GM12892 (cell line): ENCODE data around the gene DLL1. TPM values are rescaled to one million over a fixed set of nuclear protein-coding genes. Genes with fewer than 3 reads are reported as not detected.
"Not testable (repeated sequence)": the region's sequence is repeated elsewhere in the genome, so short reads cannot be mapped to it uniquely, and the experiment has no call there.

ENCODE experiments used
- DNase-seq: peaks from one replicate; pipeline ENCODE4 v3.0.0; 2011; ENCODE audit not compliant: insufficient read length
- FAIRE-seq: peaks from 2 replicates; lab custom pipeline; 2011; peaks lifted over from hg19 to GRCh38; lab: Jason Lieb, UNC
- POLR2A ChIP-seq: IDR thresholded peaks from 2 replicates; pipeline ENCODE4 v1.6.1; 2011; ENCODE audit warnings: low read depth, low read length, control low read depth
- POLR2AphosphoS5 ChIP-seq: IDR thresholded peaks from 2 replicates; pipeline ENCODE4 v1.6.1; 2011; ENCODE audit warnings: low read depth, low read length, control low read depth
- TAF1 ChIP-seq: IDR thresholded peaks from 2 replicates; pipeline ENCODE4 v1.6.1; 2011; ENCODE audit warnings: low read depth, mild to moderate bottlenecking, control low read depth, low read length, borderline replicate concordance
- polyA plus RNA-seq: library from polyadenylated mRNA; unstranded; fragments of >200 nt; gene quantifications from one replicate; pipeline ENCODE4 v1.2.1, GENCODE V29; 2012; ENCODE audit warnings: missing spikeins, inconsistent platforms; ENCODE audit not compliant: missing spikeins

The DLL1 gene, protein sequence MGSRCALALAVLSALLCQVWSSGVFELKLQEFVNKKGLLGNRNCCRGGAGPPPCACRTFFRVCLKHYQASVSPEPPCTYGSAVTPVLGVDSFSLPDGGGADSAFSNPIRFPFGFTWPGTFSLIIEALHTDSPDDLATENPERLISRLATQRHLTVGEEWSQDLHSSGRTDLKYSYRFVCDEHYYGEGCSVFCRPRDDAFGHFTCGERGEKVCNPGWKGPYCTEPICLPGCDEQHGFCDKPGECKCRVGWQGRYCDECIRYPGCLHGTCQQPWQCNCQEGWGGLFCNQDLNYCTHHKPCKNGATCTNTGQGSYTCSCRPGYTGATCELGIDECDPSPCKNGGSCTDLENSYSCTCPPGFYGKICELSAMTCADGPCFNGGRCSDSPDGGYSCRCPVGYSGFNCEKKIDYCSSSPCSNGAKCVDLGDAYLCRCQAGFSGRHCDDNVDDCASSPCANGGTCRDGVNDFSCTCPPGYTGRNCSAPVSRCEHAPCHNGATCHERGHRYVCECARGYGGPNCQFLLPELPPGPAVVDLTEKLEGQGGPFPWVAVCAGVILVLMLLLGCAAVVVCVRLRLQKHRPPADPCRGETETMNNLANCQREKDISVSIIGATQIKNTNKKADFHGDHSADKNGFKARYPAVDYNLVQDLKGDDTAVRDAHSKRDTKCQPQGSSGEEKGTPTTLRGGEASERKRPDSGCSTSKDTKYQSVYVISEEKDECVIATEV
- 0.17 TPM for polyA plus RNA-seq

DNA sequence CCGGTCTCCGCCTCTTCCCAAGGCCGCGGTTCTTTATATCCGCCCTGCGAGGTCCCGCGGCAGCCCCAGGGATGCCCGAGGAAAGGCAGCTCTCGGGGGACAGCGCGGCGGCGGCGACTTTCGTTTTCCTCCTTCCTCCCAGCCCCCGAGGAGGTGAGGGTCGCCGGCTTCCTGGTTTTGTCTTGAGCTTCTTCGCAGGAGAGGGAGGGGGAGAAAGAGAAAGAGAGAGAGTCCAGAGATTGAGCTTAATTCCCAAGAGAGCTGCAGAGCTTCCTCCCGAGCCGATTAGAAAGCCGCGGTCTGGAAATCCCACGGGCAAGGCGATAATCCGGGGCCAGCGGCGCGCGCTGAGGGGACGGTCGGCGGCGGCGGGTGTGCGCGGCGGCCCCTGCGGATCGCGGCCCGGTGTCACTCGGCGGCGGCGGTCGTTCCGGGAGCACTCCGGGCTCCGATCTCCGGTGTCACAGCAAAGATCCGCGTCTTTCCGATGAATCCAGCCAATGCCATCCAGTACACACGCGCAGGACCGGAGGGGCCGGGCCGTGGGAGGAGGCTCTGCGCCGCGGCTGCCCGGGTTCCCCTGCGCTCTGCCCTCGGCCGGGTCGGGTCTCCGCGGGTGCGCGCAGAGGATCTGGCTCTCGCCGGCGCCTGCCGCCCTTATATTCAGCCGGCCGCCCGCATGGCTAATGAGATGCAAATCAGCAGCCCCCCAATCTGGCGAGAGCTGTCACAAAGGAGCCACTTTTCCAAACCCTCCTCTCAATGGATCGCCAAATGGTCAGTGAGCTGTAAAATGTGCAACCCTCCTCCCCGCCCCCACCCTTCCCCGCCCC is at the start of gene DLL1:
DLL1 (minus strand) TSS at position 783 of the 833 bp plus-strand sequence. CDS start 939 bp downstream, outside the sequence.
- no peak for DNase-seq
- FAIRE-seq: peak; percentile 17
- TF ChIP-seq TAF1 (no peak), POLR2AphosphoS5 (no peak), POLR2A (no peak)

DNA sequence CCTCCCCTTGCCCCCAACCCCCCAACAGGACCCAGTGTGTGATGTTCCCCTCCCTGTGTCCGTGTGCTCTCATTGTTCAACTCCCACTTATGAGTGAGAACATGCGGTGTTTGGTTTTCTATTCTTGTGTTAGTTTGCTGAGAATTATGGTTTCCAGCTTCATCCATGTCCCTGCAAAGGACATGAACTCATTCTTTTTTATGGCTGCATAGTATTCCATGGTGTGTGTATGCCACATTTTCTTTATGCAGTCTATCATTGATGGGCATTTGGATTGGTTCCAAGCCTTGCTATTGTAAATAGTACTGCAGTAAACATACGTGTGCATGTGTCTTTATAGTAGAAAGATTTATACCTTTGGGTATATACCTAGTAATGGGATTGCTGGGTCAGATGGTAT is 44.3 kb upstream of the DLL1 start:
- FAIRE-seq, DNase-seq: not testable (repeated sequence)

DNA sequence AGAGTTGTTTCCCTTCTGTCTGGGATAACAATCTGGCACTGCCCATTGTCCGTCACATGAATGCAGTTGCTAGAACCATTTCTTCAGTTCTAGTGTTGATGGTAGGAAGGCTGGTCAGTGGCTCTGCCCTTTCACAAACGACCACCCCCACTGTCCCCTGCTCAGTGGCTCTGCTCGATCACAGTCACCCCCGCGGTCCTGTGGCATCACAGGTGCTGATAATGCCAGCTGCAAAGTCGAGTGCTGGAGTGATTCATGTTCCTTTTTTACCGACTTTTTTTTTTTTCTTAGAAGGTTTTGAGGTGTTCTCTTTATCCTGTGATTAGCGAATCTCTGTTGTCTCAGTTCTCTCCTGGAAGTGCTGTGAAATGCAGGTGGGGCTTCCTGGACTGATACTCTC is 38.4 kb upstream of the DLL1 start:
- no peak for TF ChIP-seq POLR2A
- no peak for TF ChIP-seq TAF1
- TF ChIP-seq POLR2AphosphoS5: no peak
- no peak for DNase-seq
- FAIRE-seq: no peak

DNA sequence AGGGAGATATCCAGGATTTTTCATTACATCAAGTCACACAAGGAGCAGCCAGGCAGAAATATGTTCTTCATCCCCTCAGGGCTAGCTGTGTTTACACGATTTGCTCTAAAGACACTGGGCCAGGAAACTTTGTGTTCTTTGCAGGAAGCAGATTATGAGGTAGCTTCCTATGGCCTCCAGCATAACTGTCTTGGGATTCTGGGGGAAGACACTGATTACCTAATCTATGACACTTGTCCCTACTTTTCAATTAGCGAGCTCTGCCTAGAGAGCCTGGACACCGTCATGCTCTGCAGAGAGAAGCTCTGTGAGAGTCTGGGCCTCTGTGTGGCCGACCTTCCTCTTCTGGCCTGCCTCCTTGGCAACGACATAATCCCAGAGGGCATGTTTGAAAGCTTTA is 26.8 kb upstream of the DLL1 start:
- TF ChIP-seq TAF1 (no peak), POLR2A (no peak), POLR2AphosphoS5 (no peak)
- no peak for FAIRE-seq
- DNase-seq: no peak

DNA sequence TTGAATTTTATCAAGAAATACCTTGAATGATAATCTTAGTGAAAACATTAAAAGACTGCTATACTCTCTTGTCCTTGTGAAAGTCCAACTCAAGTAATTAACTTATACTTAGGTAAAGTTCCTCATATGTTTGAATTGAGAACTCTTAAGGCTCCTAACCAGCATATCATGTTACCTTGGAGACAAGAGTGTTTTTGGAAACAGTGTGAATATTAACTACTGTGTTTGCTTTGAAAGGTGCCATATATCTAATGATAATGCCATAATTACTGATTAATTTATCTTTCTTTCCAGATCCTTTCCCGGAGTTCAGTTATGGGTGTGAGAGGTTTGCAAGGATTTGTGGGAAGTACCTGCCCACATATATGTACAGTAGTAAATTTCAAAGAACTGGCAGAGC is 26.2 kb upstream of the DLL1 start:
- TF ChIP-seq TAF1: no peak
- TF ChIP-seq POLR2AphosphoS5: no peak
- no peak for DNase-seq
- no peak for FAIRE-seq

DNA sequence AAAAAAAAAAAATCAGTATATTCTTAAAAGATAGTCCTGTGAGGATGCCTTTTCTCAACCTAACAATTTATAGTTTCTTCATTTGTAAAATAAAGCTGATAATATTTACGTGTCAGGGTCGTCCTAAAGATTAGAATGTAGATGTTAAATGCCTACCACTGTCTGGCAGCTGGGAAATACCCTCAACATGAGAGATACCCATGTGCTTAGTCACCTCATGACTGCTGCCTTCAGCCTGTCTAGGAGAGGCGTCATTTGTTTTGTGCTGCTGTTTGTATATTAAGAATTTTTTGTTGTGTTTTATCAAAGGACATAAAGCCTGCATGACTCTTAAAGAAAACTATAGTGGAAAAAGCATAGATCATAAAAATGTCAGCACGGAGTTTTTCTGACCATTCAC is 25.2 kb upstream of the DLL1 start:
- FAIRE-seq (no peak), DNase-seq (no peak)
- TF ChIP-seq TAF1 (no peak), POLR2AphosphoS5 (no peak), POLR2A (no peak)

DNA sequence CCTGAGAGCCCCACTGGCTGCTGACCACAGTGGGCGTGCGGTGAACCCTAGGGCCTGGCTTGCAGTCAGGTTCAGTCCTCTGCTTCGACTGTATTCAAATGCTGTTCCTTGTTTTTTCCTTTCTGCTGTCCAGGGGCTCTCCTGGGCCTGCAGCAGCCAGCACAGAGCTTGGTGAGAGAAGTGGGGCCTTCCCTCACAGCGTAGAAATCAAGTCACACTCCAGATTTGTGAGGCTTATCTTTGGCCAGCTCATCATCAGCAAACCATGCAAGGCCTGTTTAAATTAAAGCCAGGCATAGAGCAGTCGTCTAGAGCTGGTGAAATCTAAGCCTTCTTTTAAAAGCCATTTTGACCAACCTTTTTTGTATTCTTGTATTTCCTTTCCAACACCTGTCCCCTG is 24.1 kb upstream of the DLL1 start:
- no peak for TF ChIP-seq TAF1
- no peak for TF ChIP-seq POLR2AphosphoS5
- TF ChIP-seq POLR2A: no peak
- FAIRE-seq: no peak
- no peak for DNase-seq

DNA sequence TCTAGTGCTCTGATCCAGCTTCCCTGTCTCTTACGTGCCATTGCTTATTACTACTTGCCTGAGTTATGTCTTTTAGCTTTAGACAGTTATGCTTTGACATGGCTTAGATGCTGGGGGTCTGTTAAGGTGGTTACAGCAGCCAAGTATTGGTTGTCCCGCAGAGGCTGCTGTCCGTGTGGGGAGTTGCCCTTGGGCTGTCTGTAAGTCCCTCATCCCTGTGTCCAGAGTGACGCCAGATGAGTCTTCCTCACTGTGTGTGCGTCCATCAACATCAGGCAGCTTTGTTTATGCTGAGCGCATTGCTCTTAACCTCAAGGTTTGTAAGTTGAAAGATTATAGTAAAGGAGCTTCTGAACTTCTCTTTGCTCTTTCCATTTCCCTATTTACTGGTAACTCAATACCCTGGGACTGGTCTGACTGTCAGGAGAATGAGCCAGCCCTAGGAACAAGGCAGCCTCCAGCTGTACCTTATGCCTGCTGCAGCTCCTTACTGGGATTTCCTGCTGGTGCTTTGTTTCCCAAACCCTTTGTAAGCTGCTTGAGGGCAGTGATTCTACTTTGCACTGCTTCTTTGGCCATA is 22.9 kb upstream of the DLL1 start:
- DNase-seq (no peak), FAIRE-seq (no peak)
- TF ChIP-seq POLR2A (no peak), POLR2AphosphoS5 (no peak), TAF1 (no peak)

DNA sequence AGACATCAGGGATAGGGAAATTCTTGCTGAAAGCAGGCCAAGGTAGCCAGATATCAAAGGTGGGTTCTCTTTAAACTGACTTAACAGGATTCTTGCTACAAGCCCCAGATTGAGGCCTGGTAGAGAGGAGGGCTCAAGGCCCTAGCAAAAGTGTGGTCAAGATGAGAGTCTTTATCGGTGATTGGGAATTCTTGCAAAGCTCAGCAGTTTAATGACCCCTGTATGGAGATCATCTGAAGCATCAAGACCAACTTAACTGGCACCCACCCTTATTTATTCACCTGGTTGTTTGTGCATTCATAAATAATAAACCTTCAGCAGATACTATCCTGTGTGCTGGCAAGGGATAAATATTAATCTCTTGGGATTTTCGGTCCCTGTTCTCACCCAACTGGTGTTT is 22.0 kb upstream of the DLL1 start:
- no peak for DNase-seq
- FAIRE-seq: no peak
- TF ChIP-seq TAF1 (no peak), POLR2A (no peak), POLR2AphosphoS5 (no peak)

DNA sequence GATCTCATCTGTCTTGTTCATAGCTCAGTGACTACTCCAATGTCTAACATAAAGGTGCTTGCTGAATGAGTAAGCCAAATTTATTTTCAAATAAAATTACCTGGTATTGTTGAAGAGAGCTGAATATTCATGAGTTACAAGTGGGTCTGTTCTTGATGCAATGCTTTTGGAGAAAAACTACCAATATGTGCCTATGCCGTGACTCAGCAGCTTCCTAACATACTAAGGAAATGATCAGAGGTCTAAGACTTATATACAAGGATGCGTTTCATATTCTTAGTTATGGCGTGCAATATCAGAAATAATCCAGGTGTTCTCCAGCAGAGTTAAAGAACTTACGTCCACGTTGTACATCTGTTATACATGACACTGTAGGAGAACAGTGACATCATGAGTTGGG is 20.8 kb upstream of the DLL1 start:
- TF ChIP-seq POLR2AphosphoS5: no peak
- TF ChIP-seq POLR2A: no peak
- no peak for TF ChIP-seq TAF1
- DNase-seq (no peak), FAIRE-seq (no peak)

DNA sequence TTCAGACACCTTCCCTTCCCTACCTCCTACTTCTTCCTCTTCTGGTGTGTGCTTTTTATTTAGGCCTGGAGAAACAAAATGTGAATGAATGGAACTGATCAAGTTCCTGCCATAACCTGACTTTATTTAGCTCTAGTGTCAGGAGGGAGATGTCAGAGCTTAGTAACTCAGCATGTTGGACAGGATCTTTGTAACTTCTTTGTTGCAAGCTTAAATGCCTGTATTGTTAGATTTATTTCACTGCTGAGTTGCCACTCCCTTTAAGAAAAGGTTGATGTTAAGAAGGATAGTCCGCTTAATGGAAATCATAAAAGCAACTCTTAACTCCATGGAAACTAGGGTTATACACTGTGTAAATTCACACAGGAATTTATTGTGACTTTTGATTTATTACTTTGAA is 17.9 kb upstream of the DLL1 start:
- no peak for FAIRE-seq

More for the DNA sequence above, 17.9 kb upstream of the DLL1 start:
- DNase-seq: no peak
- TF ChIP-seq POLR2A: no peak
- no peak for TF ChIP-seq POLR2AphosphoS5
- no peak for TF ChIP-seq TAF1
